T1000 (cell line): ENCODE measurements around the gene BUB1.
"Not testable (repeated sequence)": the region's sequence is repeated elsewhere in the genome, so short reads cannot be mapped to it uniquely, and the experiment has no call there.

Source experiments
- DNase-seq: peaks from one replicate; lab custom pipeline; 2025; ENCODE audit warnings: mixed read lengths; lab: John Stamatoyannopoulos, UW

BUB1 gene

GRCh38 chr2:110655701-110656100, 22.2 kb downstream of the BUB1 start:
- DNase-seq = no peak

GRCh38 chr2:110653861-110654260, 24.0 kb downstream of the BUB1 start:
- DNase-seq = no peak

GRCh38 chr2:110650346-110650745, 27.5 kb downstream of the BUB1 start:
- no peak for DNase-seq

- no peak for DNase-seq
Observed at GRCh38 chr2:110647777-110648176, 30.1 kb downstream of the BUB1 start.

DNA sequence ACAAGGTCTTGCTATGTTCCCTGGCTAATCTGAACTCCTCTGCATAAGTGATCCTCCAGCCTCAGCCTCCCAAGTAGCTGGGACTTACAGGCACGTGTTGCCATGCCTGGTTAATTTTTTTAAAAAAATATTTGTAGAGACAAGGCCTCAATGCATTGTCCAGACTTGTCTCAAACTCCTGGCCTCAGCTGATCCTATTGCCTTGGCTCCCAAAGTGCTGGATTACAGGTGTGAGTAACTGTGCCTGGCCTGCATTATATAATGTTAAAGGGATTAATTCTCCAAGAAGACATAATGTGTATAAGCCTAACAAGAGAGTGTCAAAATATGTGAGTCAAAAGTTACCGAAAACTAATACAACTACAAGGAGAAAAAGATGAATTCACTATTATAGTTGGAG, 32.2 kb downstream of the BUB1 start:
- DNase-seq = no peak

- no peak for DNase-seq
Observed at GRCh38 chr2:110644357-110644756, 33.5 kb downstream of the BUB1 start.

- DNase-seq = no peak
Observed at GRCh38 chr2:110642360-110642759, 35.5 kb downstream of the BUB1 start.

DNA sequence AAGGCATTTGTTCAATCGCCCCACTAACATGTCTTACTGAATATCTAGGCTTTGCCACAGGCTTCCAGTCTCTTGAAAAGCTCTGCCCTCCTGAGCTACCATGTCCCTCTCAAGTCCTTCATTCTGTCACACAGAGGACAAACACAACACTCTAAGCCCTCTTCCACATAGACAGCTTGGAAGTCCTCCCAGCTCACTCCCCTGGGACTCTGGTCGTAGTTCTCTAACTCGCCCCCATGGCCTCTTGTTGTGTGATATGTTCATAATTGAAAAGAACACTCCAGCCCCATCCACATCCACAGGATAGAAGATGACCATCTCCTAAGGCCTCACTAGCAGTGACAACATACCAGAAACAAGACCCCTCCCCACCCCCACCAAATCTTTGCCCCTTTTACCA, 37.9 kb downstream of the BUB1 start:
- no peak for DNase-seq

DNA sequence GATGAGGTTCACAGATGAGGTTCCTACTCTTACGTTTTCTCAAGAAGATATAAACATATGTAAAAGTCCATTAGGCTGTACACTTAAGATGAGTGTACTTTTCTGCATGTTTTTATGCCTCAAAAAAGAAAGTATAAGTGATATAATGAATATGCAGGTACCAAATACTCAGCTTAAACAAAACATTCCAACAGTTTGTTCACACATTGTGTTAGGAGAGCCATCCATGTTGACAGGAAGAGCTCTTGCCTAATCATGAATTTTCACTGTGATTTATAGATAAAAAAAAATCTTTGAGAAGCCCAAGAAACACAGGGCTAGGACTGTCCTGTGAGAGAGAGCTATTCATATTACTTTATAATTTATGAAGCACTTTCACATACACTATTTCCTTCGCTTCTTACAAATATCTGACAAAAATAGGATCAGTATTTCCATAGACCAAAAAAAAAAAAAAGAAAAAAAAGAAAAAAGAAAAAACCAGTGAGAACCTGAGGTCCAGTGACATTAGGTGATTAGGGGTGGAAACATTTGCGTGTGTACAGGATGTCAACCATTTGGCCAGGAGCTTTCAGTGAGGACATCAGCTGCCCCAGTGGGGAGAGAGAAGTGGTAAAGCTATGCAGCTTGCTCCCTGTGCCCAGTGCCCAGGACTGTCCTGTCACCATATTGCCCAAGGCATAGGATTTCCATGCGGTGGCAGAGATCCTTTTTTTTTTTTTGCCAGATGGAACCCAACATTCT, 38.7 kb downstream of the BUB1 start:
- no peak for DNase-seq

GRCh38 chr2:110638004-110638403, 39.9 kb downstream of the BUB1 start:
- no peak for DNase-seq

- no peak for DNase-seq
Observed at GRCh38 chr2:110637093-110637492, 40.8 kb downstream of the BUB1 start.

GRCh38 chr2:110635949-110636628, 41.8 kb downstream of the BUB1 start:
- DNase-seq = not testable (repeated sequence)

DNA sequence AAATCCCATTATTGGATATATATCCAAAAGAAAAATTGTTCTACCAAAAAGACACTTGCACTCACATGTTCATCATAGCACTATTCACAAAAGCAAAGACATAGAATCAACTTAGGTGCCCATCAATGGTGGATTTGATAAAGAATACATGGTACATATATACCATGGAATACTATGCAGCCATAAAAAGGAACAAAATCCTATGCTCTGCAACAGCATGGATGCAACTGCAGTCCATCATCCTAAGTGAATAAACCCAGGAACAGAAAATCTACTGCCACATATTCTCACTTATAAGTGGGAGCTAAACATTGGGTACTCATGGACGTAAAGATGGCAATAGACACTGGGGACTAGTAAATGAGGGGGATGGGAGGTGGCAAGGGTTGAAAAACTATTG, 50.5 kb downstream of the BUB1 start:
- DNase-seq = not testable (repeated sequence)

GRCh38 chr2:110619326-110619939, 58.4 kb downstream of the BUB1 start:
- DNase-seq = not testable (repeated sequence)

GRCh38 chr2:110613927-110614326, 63.9 kb downstream of the BUB1 start:
- not testable (repeated sequence) for DNase-seq

GRCh38 chr2:110610613-110611250, 67.1 kb downstream of the BUB1 start:
- DNase-seq = not testable (repeated sequence)

GRCh38 chr2:110609843-110610612, 67.8 kb downstream of the BUB1 start:
- not testable (repeated sequence) for DNase-seq

DNA sequence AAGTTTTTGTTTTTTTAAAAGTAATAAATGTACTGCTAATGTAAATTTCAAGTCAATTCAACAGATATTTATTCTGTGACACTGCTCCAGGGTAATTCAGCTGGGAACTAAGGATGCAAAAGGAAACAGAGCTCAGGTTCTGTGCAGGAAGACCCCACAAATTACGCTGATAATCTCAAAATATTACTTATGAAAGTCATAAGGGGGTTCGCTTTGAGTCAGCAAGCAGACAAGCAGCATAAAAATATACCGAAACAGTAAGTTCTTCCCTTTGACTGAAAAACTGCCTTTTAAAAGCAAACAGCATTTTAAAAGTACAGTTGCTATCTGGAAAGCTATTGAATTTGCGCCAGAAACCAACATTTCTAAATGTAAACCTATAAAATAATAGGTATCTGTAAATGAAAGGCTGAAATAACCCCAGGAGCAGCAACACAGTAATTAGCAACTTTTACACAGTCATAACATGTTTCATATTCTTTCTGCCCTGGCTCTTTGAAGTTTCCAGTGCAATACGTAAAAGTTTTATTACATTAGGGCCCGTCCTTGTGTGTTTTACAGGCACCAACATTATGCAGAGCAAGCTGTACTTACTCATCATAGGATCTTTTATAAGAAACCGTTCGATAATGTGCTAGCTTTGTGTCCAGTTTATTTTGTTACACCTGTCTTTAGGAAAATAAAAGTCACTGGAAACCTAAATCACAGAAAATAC, 68.9 kb downstream of the BUB1 start:
- DNase-seq = not testable (repeated sequence)

- not testable (repeated sequence) for DNase-seq
Observed at GRCh38 chr2:110605057-110605456, 72.8 kb downstream of the BUB1 start.

GRCh38 chr2:110603917-110604591, 73.8 kb downstream of the BUB1 start:
- DNase-seq = not testable (repeated sequence)
